Measurements from ENCODE around the gene ACBD6. TPM values are rescaled to one million over a fixed set of nuclear protein-coding genes. Genes with fewer than 3 reads are reported as not detected.
A peak's percentile ranks its signal among the peaks of the same experiment; 100 is the strongest.

ACBD6 gene
- total RNA-seq, 1 donor from 2014 or later: 80.5 TPM

- H3K27ac Mint-ChIP-seq: no peak overlapping the region
- H3K4me3 Mint-ChIP-seq: no peak overlapping the region
- TF ChIP-seq, protein P1, sequence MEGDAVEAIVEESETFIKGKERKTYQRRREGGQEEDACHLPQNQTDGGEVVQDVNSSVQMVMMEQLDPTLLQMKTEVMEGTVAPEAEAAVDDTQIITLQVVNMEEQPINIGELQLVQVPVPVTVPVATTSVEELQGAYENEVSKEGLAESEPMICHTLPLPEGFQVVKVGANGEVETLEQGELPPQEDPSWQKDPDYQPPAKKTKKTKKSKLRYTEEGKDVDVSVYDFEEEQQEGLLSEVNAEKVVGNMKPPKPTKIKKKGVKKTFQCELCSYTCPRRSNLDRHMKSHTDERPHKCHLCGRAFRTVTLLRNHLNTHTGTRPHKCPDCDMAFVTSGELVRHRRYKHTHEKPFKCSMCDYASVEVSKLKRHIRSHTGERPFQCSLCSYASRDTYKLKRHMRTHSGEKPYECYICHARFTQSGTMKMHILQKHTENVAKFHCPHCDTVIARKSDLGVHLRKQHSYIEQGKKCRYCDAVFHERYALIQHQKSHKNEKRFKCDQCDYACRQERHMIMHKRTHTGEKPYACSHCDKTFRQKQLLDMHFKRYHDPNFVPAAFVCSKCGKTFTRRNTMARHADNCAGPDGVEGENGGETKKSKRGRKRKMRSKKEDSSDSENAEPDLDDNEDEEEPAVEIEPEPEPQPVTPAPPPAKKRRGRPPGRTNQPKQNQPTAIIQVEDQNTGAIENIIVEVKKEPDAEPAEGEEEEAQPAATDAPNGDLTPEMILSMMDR (IDR thresholded peaks at IDR 0.05; ENCODE audit: unreplicated experiment): no peak
- H3K36me3 Mint-ChIP-seq: peaks cover 28% of the 10 kb centered on the region
- peaks cover 36% of the 10 kb centered on the region for H3K9me3 Mint-ChIP-seq
- no peak for DNase-seq (ENCODE audit: low spot score in 2 of 2, unreplicated experiment in 2 of 2)
- H3K4me1 Mint-ChIP-seq: no peaks in the 10 kb centered on the region
- no peaks in the 10 kb centered on the region for H3K27me3 Mint-ChIP-seq (ENCODE audit: low read depth)
Measured at GRCh38 chr1:180327089-180327488, 175.3 kb downstream of the ACBD6 start.

DNA sequence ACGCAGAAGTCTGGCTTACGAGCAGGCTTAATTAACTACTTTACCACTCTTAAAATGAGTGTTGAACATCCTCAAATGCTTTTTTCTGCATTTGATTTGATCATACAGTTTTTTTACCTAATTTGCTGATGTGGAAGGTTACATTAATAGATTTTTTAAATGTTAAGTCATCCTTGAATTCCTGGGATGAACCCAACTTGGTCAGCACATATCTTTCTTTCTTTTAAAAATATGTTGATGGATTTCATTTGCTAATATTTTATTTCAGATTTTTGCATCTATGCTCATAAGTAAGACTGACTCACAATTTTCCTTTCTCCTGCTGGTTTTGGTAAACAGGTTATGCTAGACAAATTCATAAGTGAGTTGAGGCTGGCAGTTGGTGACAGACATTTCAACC, 189.5 kb downstream of the ACBD6 start:
- H3K27ac Mint-ChIP-seq: no peak overlapping the region
- peaks cover 7% of the 10 kb centered on the region for H3K36me3 Mint-ChIP-seq
- H3K9me3 Mint-ChIP-seq: no peaks in the 10 kb centered on the region
- H3K4me1 Mint-ChIP-seq: peaks cover 5% of the 10 kb centered on the region
- no peaks in the 10 kb centered on the region for H3K27me3 Mint-ChIP-seq (ENCODE audit: low read depth)
- no peak overlapping the region for H3K4me3 Mint-ChIP-seq
- TF ChIP-seq, protein P1 (IDR thresholded peaks at IDR 0.05; ENCODE audit: unreplicated experiment): no peak
- no peak for DNase-seq (ENCODE audit: low spot score in 2 of 2, unreplicated experiment in 2 of 2)

- Mint-ChIP-seq H3K36me3 (peaks cover 19% of the 10 kb centered on the region), H3K4me3 (no peak overlapping the region), H3K9me3 (peaks cover 10% of the 10 kb centered on the region), H3K27ac (peak overlapping the region; percentile 25), H3K4me1 (peaks cover 5% of the 10 kb centered on the region), H3K27me3 (ENCODE audit: low read depth) (no peaks in the 10 kb centered on the region)
- TF ChIP-seq, protein P1 (IDR thresholded peaks at IDR 0.05; ENCODE audit: unreplicated experiment): no peak
- no peak for DNase-seq (ENCODE audit: low spot score in 2 of 2, unreplicated experiment in 2 of 2)
Measured at GRCh38 chr1:180311011-180311730, 191.2 kb downstream of the ACBD6 start.

GRCh38 chr1:180310095-180310494, 192.3 kb downstream of the ACBD6 start:
- H3K27me3 Mint-ChIP-seq (ENCODE audit: low read depth): no peaks in the 10 kb centered on the region
- H3K27ac Mint-ChIP-seq: peak overlapping the region; percentile 65
- H3K4me3 Mint-ChIP-seq: no peak overlapping the region
- TF ChIP-seq, protein P1 (IDR thresholded peaks at IDR 0.05; ENCODE audit: unreplicated experiment): no peak
- H3K4me1 Mint-ChIP-seq: peaks cover 5% of the 10 kb centered on the region
- peaks cover 10% of the 10 kb centered on the region for H3K9me3 Mint-ChIP-seq
- peaks cover 25% of the 10 kb centered on the region for H3K36me3 Mint-ChIP-seq
- DNase-seq (ENCODE audit: low spot score in 2 of 2, unreplicated experiment in 2 of 2): no peak

DNA sequence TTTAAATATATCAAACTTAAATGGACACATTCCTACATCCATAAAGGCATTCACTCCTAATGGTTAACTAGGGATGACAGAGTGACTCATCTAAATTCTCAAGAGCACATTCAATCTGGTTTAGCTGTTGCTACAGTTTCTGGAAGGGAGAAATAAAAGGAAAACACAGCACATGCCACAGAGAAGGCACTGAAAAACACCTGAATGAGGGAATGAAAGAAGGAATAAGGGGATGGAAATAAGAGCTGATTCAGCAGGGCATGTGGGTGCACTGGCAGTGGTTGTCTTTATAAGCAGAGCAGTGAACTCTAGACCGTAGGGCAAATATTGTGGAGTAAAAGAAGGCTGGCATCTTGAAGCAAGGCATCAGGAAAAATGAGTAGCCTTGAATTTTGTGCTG, 193.0 kb downstream of the ACBD6 start:
- Mint-ChIP-seq H3K9me3 (peaks cover 10% of the 10 kb centered on the region), H3K36me3 (peaks cover 26% of the 10 kb centered on the region), H3K27ac (peak overlapping the region; percentile 65), H3K27me3 (ENCODE audit: low read depth) (no peaks in the 10 kb centered on the region), H3K4me1 (peaks cover 5% of the 10 kb centered on the region), H3K4me3 (no peak overlapping the region)
- TF ChIP-seq, protein P1 (IDR thresholded peaks at IDR 0.05; ENCODE audit: unreplicated experiment): no peak
- DNase-seq (ENCODE audit: low spot score in 2 of 2, unreplicated experiment in 2 of 2): no peak
